ENCODE results near the gene GPRC5B.

GRCh38 chr16:19853742-19854542, 30.7 kb downstream of the GPRC5B start:
- TF ChIP-seq CTCF (IDR thresholded peaks at IDR 0.05) (no peak), POLR2A (IDR thresholded peaks at IDR 0.05) (no peak), EP300 (IDR thresholded peaks at IDR 0.05; ENCODE audit: low read depth) (no peak), POLR2AphosphoS5 (IDR thresholded peaks at IDR 0.05) (no peak)

All from transverse colon (tissue), 4 donors.